GM21367 (cell line): ENCODE results near the gene PDLIM7.

Experiments
- ATAC-seq: cut with Tn5 transposase; IDR thresholded peaks from one replicate; pipeline ENCODE4 v1.9.1; 2021; ENCODE audit not compliant: unreplicated experiment

PDLIM7 gene

GRCh38 chr5:177458912-177459350, 38.5 kb downstream of the PDLIM7 start:
- no peak for ATAC-seq

- ATAC-seq = no peak
Observed at GRCh38 chr5:177457852-177458681, 39.3 kb downstream of the PDLIM7 start.

- ATAC-seq = peak; percentile 38
Observed at GRCh38 chr5:177456976-177457851, 40.2 kb downstream of the PDLIM7 start.

- no peak for ATAC-seq
Observed at GRCh38 chr5:177456591-177456964, 40.8 kb downstream of the PDLIM7 start.

GRCh38 chr5:177455661-177456590, 41.5 kb downstream of the PDLIM7 start:
- ATAC-seq = peak; percentile 0

GRCh38 chr5:177455036-177455660, 42.3 kb downstream of the PDLIM7 start:
- peak; percentile 36 for ATAC-seq

- ATAC-seq = peak; percentile 39
Observed at GRCh38 chr5:177454397-177455035, 42.9 kb downstream of the PDLIM7 start.

- ATAC-seq = peak; percentile 2
Observed at GRCh38 chr5:177453852-177454396, 43.5 kb downstream of the PDLIM7 start.

- no peak for ATAC-seq
Observed at GRCh38 chr5:177452688-177453638, 44.4 kb downstream of the PDLIM7 start.

- no peak for ATAC-seq
Observed at GRCh38 chr5:177450667-177451424, 46.6 kb downstream of the PDLIM7 start.

- ATAC-seq = no peak
Observed at GRCh38 chr5:177449140-177450061, 48.0 kb downstream of the PDLIM7 start.

- no peak for ATAC-seq
Observed at GRCh38 chr5:177448244-177448950, 49.0 kb downstream of the PDLIM7 start.

- ATAC-seq = no peak
Observed at GRCh38 chr5:177447611-177448243, 49.7 kb downstream of the PDLIM7 start.

GRCh38 chr5:177447066-177447610, 50.3 kb downstream of the PDLIM7 start:
- peak; percentile 25 for ATAC-seq
